ENCODE measurements around the gene AGAP3.

Gene AGAP3

DNA sequence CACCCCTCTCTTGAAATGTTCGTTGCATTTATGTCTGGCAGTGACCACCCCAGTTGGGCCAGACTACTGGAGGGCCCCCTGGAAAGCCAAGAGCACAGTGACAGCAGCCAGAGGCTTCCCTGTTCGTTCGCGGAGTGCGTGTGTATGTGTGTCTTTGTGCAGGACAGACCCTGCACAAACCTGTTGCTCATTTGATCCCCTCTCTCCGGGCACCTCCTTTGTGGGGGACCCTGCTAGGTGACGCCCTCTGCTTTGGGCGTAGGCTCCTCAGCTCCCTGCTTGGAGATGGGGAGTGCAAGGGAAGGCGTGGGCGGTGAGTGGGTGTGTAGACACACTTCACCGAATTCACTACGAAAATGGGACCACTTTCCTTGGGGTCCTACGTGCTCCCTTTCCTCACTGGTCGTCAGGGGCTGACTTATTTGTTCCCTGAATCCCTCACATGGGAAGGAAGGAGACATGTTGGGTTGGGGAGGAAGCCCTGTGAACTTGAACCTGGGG is 38.7 kb downstream of the AGAP3 start:
- no peaks in the 10 kb centered on the region for H3K27me3 ChIP-seq (ENCODE audit: insufficient read depth, low read length)
- no peak overlapping the region for H2AFZ ChIP-seq (ENCODE audit: low read depth, low read length)
- H3K9me3 ChIP-seq (ENCODE audit: low read length), result no peaks in the 10 kb centered on the region
- H3K36me3 ChIP-seq (ENCODE audit: insufficient read depth, low read length), result peaks cover 49% of the 10 kb centered on the region
- no peak overlapping the region for H3K4me3 ChIP-seq (ENCODE audit: low read length)
- no peaks in the 10 kb centered on the region for H3K4me1 ChIP-seq (ENCODE audit: insufficient read depth, low read length)

GRCh38 chr7:151125470-151125845 is 39.2 kb downstream of the AGAP3 start:
- Histone ChIP-seq H3K9me3 (ENCODE audit: low read length) (no peaks in the 10 kb centered on the region), H2AFZ (ENCODE audit: low read depth, low read length) (no peak overlapping the region), H3K36me3 (ENCODE audit: insufficient read depth, low read length) (peaks cover 48% of the 10 kb centered on the region), H3K27me3 (ENCODE audit: insufficient read depth, low read length) (no peaks in the 10 kb centered on the region), H3K4me1 (ENCODE audit: insufficient read depth, low read length) (no peaks in the 10 kb centered on the region), H3K4me3 (ENCODE audit: low read length) (no peak overlapping the region)

DNA sequence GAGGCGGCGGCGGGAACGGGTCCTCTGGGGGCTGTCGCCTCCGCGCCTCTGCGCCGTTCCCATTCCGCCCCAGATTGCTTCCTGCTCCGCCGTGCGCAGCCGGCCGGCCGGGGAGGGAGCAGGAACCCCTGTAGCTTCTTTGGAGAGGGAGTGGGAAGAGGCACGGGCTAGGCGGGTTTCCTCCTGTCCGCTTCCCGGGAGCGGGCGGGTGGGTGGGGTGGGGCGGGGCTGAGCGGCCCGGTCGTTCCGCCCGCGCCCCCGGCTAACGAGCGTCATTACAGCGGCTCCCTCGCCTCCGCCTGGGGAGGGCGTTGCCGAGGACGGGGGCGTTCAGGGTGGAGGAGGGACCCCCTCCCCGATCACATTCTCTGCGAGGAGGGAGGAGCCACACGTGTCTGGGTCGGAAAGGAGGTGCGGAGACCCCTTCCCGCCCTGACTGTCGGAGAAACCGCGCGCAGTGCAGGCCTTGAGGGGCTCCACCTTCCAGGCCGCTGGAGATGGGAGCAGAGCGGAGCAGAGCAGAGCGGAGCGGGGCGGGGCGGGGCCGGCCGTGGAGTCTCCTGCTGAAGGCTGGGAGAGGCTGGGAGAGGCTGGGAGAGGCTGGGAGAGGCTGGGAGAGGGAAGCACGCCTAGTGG is 39.7 kb downstream of the AGAP3 start:
- no peak overlapping the region for H3K4me3 ChIP-seq (ENCODE audit: low read length)
- no peaks in the 10 kb centered on the region for H3K4me1 ChIP-seq (ENCODE audit: insufficient read depth, low read length)
- H3K27me3 ChIP-seq (ENCODE audit: insufficient read depth, low read length), result no peaks in the 10 kb centered on the region
- H2AFZ ChIP-seq (ENCODE audit: low read depth, low read length), result no peak overlapping the region
- H3K36me3 ChIP-seq (ENCODE audit: insufficient read depth, low read length), result peaks cover 51% of the 10 kb centered on the region
- no peaks in the 10 kb centered on the region for H3K9me3 ChIP-seq (ENCODE audit: low read length)

DNA sequence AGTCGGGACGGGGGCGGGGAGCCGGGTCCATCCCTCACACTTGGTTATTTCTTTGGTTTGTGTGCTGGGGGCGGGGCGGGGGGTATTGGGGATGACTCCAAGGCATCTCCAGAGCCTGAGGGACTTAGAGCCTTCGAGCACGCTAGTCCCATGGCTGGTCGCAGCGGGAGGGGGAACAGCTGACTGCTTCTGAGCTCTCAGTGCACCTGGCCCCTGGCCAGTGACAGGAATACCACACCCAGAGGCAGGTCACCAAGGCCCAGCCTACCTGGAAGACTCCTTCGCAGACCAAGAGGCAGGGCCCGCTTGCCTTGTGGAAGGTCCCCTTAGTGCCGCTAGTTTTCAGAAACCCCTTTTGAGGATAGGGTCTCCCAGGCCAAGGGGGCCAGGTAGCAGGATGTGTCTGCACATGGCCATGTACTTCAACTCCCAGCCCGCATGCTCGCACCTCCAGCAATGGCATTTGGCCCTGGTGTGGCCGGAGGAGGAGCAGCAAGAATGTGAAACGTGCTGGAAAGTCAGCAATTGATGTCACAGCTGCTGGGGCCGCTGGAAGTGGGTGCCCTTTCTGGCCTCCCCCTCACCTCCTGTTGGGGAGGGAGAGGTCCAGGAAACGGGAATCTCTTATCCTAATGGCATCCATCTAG is 40.3 kb downstream of the AGAP3 start:
- Histone ChIP-seq H3K9me3 (ENCODE audit: low read length) (no peaks in the 10 kb centered on the region), H3K27me3 (ENCODE audit: insufficient read depth, low read length) (no peaks in the 10 kb centered on the region), H3K4me3 (ENCODE audit: low read length) (no peak overlapping the region), H3K36me3 (ENCODE audit: insufficient read depth, low read length) (peaks cover 51% of the 10 kb centered on the region), H3K4me1 (ENCODE audit: insufficient read depth, low read length) (no peaks in the 10 kb centered on the region), H2AFZ (ENCODE audit: low read depth, low read length) (no peak overlapping the region)

DNA sequence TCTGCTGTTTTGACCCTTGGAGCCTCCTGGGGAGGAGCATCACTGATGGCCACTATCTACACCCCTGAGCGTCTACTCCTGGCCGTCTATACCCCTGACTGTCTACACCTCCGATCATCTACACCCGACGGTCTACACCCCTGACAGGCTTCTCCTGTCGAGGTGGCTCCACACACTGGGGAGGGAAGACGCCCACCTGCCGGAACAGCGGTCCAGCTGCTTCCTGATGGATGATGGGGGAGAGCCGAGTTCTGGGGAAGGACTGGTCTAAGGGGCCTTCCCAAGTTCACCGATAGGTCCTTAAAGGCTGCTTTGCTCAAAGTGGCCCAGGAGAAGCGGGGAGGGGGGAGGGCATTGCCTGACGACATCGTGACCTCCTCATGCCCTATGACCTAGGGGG is 41.9 kb downstream of the AGAP3 start:
- Histone ChIP-seq H3K36me3 (ENCODE audit: insufficient read depth, low read length) (peaks cover 56% of the 10 kb centered on the region), H3K4me1 (ENCODE audit: insufficient read depth, low read length) (no peaks in the 10 kb centered on the region), H2AFZ (ENCODE audit: low read depth, low read length) (no peak overlapping the region), H3K4me3 (ENCODE audit: low read length) (no peak overlapping the region), H3K9me3 (ENCODE audit: low read length) (no peaks in the 10 kb centered on the region), H3K27me3 (ENCODE audit: insufficient read depth, low read length) (no peaks in the 10 kb centered on the region)

DNA sequence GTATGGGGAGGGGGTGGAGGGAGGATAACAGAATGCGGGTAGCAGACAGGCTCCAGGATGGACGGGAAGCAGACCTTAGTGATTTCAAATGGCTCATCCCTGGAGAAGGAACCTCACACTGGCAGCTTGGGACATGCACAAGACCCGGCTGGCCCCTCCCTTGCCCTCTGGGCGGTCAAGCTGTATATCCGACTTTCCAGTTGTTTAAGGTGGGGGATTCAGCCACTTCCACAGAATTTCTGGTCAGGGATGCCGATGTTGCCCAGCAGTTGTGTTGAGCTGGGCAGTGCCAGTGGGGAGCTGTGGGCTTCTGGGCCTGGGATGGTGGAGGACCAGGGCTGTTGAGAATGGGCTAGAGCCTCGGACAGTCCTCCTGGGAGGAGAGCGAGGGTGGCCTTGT is 42.4 kb downstream of the AGAP3 start:
- Histone ChIP-seq H3K4me3 (ENCODE audit: low read length) (no peak overlapping the region), H3K9me3 (ENCODE audit: low read length) (no peaks in the 10 kb centered on the region), H3K27me3 (ENCODE audit: insufficient read depth, low read length) (no peaks in the 10 kb centered on the region), H2AFZ (ENCODE audit: low read depth, low read length) (no peak overlapping the region), H3K36me3 (ENCODE audit: insufficient read depth, low read length) (peaks cover 59% of the 10 kb centered on the region), H3K4me1 (ENCODE audit: insufficient read depth, low read length) (no peaks in the 10 kb centered on the region)

GRCh38 chr7:151129117-151129959 is 43.1 kb downstream of the AGAP3 start:
- Histone ChIP-seq H3K27me3 (ENCODE audit: insufficient read depth, low read length) (no peaks in the 10 kb centered on the region), H2AFZ (ENCODE audit: low read depth, low read length) (no peak overlapping the region), H3K36me3 (ENCODE audit: insufficient read depth, low read length) (peaks cover 65% of the 10 kb centered on the region), H3K9me3 (ENCODE audit: low read length) (no peaks in the 10 kb centered on the region), H3K4me3 (ENCODE audit: low read length) (no peak overlapping the region), H3K4me1 (ENCODE audit: insufficient read depth, low read length) (no peaks in the 10 kb centered on the region)

GRCh38 chr7:151129960-151130591 is 43.8 kb downstream of the AGAP3 start:
- Histone ChIP-seq H3K9me3 (ENCODE audit: low read length) (no peaks in the 10 kb centered on the region), H3K27me3 (ENCODE audit: insufficient read depth, low read length) (no peaks in the 10 kb centered on the region), H3K4me3 (ENCODE audit: low read length) (no peak overlapping the region), H3K4me1 (ENCODE audit: insufficient read depth, low read length) (no peaks in the 10 kb centered on the region), H2AFZ (ENCODE audit: low read depth, low read length) (no peak overlapping the region), H3K36me3 (ENCODE audit: insufficient read depth, low read length) (peaks cover 65% of the 10 kb centered on the region)

DNA sequence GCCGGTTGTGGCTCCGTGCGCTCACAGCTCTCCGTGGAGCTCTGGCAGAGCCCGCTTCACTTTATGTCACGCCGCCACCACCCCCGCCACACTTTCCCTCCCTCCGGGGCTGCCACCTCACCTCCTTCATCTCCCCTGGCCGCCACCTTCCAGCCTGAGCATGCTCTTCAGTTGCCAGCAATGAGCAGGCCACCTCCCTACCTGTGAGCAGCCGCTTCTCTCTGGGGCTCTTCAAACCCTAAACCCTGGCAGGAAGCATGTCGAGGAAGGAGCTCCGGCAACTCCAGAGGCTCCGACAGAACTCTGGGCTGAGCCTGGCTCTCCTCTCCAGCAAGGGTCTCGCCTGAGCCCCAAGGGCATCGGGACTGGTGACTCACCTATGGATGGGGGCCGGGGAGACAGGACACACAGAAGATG is 44.5 kb downstream of the AGAP3 start:
- Histone ChIP-seq H3K4me3 (ENCODE audit: low read length) (no peak overlapping the region), H3K9me3 (ENCODE audit: low read length) (no peaks in the 10 kb centered on the region), H2AFZ (ENCODE audit: low read depth, low read length) (no peak overlapping the region), H3K36me3 (ENCODE audit: insufficient read depth, low read length) (peaks cover 66% of the 10 kb centered on the region), H3K27me3 (ENCODE audit: insufficient read depth, low read length) (no peaks in the 10 kb centered on the region), H3K4me1 (ENCODE audit: insufficient read depth, low read length) (no peaks in the 10 kb centered on the region)

DNA sequence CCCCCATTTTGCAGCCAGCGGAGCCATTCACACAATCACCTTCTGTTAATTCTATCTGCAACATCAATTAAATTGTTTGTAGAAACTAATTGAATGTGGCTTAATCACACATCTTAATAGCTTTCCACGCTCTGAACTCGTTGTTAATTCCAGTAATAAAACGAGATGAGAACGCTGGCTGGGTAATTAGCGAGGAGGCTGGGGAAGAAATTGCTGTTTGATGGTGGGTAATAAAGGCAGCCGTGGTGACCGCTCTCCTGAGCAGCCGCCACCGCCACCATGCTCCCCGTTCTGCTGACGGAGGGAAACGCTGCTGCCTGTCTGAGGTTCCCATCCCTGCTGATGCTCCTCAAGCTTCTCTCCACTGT is 44.9 kb downstream of the AGAP3 start:
- Histone ChIP-seq H3K27me3 (ENCODE audit: insufficient read depth, low read length) (no peaks in the 10 kb centered on the region), H3K9me3 (ENCODE audit: low read length) (no peaks in the 10 kb centered on the region), H3K36me3 (ENCODE audit: insufficient read depth, low read length) (peaks cover 71% of the 10 kb centered on the region), H3K4me1 (ENCODE audit: insufficient read depth, low read length) (no peaks in the 10 kb centered on the region), H3K4me3 (ENCODE audit: low read length) (no peak overlapping the region), H2AFZ (ENCODE audit: low read depth, low read length) (no peak overlapping the region)

DNA sequence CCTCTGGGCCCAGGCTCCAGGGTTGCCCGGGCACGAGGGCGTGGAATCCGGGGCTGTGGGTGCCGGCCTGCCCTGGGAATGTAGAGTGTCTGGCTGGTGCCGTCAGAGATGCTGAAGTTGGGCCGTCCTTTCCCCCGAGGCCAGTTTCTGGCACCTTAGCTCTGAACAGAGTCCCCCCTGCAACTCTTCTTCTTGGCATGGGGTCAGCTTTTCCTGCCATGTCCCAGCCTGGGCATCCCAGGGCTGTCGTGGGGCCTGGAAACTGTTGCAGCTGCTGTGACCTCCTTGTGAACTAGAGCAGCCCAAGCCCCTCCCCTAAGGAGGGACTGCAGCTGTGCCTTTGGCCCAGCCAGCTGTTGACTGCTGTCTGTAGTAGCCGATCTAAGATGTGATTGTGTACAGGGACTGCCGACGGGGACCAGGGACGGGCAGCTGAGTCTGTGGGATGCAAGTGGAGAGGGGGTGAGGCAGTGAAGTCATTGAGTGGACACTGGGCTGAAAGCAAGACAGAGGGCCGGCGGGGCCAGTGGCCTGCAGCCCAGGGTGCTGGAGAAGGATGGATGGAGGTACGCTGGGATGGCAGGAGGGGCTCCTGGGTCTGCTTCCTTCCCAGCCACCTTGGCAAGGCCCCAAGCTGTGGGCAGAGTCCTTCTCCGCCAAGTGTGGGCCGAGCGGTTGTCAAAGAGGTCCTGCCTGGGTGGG is 45.5 kb downstream of the AGAP3 start:
- peaks cover 76% of the 10 kb centered on the region for H3K36me3 ChIP-seq (ENCODE audit: insufficient read depth, low read length)
- H3K4me3 ChIP-seq (ENCODE audit: low read length), result no peak overlapping the region

DNA sequence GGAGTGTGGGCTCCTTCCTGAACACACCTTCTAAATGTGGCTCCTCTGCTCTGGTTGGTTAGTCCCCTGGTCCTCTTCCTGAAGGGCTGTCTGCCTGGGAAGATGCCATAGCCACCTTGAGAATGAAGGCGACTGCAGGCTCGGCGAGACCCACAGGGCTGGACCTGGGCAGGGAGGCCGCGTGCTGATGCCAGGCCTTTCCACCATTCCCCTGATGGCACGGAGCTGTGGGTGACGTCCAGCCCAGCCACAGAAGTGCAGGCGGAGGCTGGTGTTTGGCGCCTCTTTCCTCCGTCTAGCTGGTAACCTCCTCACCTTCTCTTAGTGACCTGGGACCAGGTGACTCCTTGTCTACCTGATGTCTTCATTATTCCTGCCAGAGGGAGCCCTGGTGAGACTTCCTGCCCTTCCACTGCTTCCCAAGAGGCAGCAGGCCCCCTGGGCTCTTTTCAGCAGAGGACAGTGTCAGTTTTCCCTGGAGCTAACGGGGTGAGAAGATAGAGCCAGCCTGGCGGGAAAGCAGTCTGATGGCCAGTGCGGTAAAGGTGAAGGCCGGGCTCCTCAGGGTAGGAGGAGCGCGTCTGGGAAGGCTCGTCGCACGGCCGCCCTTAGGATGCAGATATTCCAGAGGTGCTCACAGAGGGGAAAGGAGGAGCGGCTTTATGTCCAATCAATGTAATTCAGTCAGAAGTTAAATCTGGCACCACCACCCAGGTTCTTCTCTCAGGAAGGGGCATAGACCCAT is 46.4 kb downstream of the AGAP3 start:
- H3K4me1 ChIP-seq (ENCODE audit: insufficient read depth, low read length), result no peaks in the 10 kb centered on the region
- no peak overlapping the region for H3K4me3 ChIP-seq (ENCODE audit: low read length)
- no peaks in the 10 kb centered on the region for H3K27me3 ChIP-seq (ENCODE audit: insufficient read depth, low read length)
- H3K9me3 ChIP-seq (ENCODE audit: low read length), result no peaks in the 10 kb centered on the region
- H2AFZ ChIP-seq (ENCODE audit: low read depth, low read length), result no peak overlapping the region
- H3K36me3 ChIP-seq (ENCODE audit: insufficient read depth, low read length), result peaks cover 78% of the 10 kb centered on the region

More for the DNA sequence above, 45.5 kb downstream of the AGAP3 start:
- no peaks in the 10 kb centered on the region for H3K4me1 ChIP-seq (ENCODE audit: insufficient read depth, low read length)
- no peak overlapping the region for H2AFZ ChIP-seq (ENCODE audit: low read depth, low read length)
- no peaks in the 10 kb centered on the region for H3K27me3 ChIP-seq (ENCODE audit: insufficient read depth, low read length)
- no peaks in the 10 kb centered on the region for H3K9me3 ChIP-seq (ENCODE audit: low read length)

Measured in neuron (in vitro differentiated cells).